ENCODE measurements around the gene AMPH.
A peak's percentile ranks its signal among the peaks of the same experiment; 100 is the strongest.

Gene AMPH

DNA sequence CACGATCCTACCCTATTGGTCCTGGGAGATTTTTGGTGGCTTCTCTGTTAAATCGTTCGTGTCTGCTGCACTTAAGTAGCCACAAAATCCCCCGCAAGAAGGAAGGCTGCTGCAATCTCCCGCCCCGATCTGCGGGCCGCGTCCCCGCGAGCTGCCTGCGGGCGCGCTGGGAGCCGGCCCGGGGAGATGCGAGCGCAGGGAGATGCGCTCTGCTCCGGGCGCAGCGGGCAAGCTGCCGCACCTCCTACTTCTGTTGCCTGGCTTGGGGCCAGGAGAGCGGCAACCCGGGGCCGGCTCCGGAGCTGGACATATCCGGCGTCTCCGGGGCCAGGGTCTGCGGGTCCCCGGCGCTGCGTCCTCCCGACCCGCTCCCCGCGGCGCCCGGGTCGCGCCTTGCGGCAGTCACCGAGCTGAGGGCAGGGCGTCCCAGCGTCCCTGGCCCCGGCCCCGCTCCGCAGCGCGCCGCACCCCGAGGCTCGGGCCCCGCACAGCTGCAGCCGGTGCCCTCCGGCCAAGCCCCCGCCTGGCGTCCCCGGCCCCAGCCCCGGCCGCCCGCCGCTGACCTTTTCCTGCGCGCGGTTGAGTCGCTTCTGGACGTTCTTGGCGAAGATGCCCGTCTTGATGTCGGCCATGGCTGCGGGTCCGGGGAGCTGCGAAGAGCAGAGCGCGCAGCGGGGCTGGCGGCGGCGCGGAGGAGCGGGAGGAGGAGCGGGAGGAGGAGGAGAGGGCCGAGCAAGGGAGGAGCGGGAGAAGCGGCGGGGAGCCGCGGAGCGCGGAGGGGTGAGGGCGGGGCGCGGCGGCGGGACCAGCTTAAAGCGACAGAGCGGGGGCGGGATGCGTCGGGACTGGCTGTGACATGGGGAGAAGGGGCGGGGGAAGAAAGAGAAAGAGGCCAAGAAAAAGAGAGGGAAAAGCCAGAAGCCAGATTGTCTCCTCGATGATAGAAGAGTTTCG is at the start of gene AMPH:
Gene AMPH, minus strand, starts transcription at position 654 of the 954 bp plus-strand sequence. Its CDS starts 22 bp downstream, at position 632.
- DNase-seq: peak; percentile 55

DNA sequence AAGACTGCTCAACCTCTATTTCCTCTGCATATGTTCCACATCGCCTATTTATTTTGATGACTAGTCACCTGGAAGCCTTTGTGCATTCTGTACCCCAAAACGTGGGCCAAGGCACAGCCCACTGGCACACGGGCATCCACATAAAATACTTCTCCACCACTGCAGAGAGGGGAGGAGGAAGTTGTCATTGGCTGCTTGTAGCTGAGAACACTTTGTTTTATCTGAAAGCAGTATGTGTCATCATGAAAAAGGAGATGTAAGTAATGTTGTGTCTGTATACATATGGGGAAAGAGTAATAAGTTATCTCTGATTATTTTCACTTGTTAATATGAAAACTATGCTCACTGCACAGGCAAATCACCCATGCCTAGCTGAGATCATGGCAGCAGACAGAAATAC is 48.2 kb upstream of the AMPH start:
- no peak for DNase-seq

DNA sequence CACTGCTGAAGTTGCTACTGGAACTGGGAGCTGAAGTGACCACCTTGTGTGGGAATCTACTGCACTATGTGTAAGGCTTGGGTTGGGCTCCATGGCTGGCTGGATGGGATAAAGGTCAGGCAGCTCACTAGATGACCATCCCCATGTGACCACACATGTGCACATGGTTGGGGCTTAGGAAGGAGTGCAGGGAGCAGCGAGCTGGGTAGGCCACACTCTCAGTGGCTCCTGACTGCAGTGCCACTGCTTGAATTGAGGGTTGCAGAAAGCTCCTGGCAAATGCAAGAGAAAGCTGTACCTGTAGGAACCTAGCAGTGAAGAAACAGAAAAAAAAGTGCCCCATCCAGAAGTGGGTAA is 47.5 kb upstream of the AMPH start:
- DNase-seq: no peak

DNA sequence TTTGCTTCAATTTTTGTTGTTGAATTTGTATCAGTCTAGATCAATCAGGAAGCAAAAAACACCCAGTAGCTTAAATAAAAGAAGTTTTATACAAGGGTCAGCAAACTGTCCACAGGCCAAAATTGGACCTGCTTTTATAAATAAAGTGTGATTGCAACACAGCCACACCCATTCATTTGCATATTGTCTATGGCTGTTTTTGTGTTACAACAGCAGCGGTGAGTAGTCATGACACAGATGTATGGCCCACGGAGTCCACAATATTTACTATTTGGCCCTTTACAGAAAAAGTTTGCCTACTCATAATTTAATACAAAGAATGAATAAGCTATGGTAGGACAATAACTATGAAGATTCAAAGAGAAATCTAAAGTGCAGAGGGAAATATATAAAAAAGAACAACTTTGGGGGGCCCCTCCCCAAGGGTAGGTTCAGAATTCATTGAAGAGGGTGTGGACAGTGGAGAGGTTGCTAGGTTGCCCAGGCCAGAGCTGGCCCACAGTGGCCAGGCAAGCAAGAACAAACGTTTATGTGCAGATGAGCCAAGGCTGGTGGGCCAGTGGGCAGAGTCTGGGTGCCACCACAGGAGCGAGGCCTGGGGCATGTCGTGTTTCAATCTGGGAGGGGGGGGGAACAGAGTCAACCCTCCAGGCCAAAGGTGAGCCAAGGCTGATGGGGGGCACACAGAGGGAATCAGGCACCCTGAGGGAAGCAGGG is 47.0 kb upstream of the AMPH start:
- no peak for DNase-seq

DNA sequence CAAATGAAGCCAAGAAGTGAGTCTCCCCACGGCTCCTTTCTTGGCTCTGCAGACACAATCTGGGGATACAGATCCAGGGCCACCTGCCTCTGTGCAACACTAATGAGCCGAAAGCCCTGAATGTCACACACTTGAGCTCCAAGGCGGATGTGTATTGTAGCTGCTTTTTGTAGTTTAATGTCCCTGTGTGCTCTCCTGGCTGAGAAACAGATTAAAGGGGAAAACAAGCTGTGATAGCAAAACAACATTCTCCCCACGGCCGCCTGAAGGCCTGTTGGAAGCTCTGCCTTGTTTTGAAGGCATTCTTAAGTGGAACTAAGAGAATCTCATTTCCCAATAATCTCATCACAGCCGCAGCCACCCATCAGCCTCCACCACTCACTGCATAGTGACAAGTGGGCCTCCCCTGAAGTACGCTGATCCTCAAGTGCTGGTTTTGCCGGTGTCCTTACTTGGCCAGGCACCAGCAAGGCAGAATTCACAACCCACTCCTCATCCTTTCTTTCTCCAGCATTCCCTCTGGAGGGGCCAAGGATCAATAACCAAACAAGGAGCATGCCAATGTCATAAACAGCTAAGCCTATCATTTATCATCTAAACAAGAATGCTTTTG is 44.4 kb upstream of the AMPH start:
- DNase-seq: peak; percentile 54

DNA sequence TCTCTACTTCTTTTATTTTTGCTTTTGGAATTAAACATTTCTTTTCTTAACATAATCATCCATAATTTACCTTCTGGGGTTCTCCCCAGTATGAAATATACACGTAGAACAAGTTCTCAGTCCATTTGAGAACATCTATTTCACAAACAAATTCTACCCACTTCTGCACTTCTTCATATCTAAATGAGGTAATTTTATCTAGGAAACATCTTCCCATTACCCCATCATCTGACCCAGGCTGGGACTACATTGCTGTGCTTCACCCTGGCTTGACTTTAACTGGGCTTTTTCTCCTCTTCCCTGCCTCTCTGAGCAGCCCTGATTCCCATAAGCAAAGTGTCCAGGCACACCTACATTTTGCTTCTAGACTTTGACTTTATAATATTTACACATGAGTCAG is 43.3 kb upstream of the AMPH start:
- no peak for DNase-seq

DNA sequence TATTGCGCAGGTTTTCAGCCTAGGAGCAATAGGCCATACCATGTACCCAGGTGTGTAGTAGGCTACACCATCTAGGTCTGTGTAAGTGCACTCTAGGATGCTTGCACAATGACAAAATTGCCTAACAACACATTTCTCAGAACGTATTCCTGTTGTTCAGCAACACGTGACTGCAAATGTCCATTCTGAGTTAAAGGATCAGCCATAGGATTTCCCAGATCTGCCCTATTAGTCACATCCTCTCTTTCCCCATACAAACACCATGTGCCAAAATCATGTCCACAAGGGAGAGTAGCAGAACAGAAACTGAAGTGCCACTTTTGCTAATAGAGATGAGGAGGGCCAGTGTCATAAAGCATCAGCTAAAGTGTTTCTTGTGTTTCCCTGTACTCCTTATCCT is 42.6 kb upstream of the AMPH start:
- DNase-seq: no peak

DNA sequence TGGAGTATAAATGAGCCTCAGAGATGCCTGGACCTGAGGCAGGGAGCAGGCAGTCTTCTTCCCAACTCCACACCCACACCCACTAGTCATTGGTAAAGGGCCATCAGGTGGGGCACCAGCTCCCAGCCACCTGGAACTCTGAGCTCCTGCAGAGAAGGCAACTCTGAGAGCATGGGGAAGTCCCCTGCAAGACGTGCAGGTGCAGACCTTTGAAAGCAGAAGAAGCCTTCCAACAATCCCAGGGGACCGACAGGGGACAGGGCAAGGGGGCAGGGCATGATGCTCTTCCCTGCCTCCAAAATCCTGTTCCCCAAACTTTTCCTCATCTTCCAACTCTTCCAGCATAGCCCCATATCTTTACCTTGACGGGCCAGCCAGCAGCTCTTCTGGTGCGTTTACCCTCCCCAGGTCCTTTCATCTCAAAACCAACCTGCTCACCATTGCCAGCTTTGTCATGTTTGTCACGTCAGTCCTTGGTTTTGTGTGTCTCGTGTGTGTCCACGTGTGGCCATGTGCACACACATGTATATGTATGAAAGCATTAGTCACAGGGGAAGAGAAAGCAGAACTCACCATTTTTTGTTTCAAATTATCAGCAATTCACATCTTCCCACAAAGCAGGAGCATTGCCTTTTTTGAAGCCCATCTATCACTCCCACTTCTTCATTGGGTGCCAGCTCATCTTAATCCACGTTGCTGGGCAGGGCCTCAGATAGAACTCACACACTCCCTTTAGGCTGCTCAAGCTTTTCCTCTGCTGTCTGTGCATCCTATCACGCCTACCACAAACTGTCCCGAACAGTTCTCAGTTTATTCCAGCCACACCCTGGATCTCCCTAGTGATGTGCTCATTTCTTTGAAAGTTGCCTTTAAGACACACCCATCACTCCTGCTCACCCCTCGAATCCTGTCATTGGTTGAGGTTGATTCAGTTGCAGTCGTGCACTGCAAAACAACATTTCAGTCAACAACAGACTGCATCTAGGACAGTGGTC is 41.0 kb upstream of the AMPH start:
- DNase-seq: no peak

DNA sequence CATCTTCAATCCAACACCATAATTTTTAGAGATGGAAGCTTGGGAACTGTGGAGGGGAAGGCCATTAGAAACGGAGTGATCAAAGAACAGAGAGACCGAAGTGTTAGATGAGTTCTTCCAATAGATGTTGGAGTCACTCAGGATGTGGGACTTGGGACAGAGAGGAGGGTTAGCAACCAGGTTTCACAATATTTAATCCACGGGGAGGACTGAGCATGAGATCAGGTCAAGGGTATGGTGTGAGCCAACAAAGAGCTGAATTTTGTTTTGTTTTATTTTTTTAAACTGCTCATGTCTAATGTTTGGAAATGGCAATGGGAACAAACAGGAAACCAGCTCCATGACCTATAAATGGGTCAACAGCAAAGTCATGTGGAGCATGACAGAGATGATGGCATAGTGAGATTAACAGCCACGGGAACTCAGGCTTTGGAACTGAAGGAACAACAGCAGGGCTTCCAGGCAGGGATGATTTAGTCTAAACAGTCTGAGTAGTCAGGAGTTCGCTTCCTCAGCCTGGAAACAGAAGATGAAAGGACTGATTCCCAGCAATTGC is 38.9 kb upstream of the AMPH start:
- DNase-seq: no peak

DNA sequence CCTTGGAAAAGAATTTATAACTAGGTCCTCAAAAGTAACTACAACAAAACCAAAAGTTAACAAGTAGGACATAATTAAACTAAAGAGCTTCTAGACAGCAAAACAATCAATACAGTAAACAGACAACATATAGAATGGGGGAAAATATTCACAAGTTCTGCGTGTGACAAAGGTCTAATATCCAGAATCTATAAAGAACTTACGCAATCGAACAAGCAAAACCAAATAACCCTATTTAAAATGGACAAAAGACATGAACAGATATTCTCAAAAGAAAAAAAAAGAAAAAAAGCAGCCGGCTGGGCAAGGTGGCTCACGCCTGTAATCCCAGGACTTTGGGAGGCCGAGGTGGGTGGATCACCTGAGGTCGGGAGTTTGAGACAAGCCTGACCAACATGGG is 33.8 kb upstream of the AMPH start:
- DNase-seq: no peak

DNA sequence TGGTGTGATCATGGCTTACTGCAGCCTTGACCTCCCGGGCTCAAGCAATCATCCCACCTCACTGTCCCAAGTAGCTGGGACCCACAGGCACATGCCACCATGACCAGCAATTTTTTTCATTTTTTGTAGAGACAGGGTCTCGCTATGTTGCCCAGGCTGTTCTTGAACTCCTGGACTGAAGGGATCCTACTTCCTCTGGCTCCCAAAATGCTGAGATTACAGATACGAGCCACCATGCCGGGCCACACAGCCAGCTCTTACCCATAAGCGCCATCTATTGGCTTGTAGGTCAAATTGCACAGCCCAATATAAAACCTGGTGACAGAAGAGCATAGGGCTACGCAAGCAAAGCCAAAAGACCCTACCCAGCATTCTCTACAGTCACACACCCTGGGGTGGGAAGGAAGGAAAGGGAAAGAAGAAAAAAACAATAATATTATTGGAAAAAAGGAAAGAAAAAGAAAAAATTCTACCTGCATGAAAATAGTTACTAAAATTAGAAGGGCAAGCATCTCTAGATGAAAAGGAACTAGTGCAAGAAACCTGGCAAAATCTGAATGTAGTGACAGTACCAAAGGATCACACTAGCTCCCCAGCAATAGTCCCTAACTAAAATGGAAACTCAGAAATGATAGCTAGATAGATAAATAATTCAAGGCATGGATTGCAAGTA is 29.4 kb upstream of the AMPH start:
- DNase-seq: no peak

DNA sequence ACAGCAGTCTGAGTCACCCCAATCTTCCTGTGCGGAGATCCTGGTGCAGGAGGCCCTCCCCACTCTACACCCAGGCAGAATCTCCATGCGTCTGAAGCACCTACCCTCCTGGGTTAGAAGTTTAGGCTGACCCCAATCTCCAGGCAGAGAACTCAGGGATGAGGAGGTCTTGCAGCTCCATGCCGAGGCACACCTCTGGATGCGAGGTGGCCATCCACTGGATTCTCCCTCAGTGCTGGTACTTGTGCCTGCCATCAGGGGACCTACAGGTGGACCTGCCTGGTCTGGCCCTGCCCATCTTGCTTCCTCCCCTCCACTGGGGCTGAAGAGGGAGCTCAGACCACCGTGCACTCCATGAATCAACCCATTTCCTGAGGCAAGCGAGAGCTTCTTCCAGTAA is 28.8 kb upstream of the AMPH start:
- no peak for DNase-seq

DNA sequence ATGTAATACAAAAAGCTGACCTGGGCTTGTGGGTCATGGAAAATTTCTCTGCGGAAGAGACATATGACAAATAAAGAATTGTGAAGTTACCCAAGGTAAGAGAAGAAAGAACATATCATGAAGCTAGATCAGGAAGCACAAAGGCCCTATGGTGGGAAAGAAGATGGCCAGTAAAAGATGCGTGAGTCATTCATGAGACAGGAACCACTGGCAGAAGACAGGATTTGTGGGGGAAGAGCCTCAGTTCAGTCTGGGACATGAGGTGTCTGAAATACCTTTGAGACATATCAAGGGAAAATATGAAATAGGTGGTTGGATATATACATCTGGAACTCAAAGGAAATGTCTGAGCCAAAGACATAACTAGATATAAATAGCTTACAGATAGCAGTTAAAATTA is 27.7 kb upstream of the AMPH start:
- no peak for DNase-seq

DNA sequence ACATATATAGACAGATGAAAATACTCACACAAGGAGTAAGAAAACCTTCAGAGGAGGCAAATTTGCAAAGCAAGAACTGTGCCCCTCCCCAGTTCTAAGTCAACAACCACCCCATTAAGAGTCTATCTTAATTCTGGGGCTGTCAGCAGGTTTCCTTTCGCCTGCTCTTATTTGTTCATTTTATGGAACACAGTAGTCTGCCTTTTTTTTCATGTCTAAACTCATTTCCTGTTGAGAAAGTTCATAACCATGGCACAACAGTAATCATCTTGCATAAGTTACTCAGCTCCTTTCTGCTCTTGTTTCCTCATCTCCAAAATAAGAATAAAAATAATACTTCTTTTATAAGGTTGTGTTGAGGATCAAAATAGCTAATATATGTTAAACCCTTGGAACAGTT is 25.8 kb upstream of the AMPH start:
- no peak for DNase-seq

DNA sequence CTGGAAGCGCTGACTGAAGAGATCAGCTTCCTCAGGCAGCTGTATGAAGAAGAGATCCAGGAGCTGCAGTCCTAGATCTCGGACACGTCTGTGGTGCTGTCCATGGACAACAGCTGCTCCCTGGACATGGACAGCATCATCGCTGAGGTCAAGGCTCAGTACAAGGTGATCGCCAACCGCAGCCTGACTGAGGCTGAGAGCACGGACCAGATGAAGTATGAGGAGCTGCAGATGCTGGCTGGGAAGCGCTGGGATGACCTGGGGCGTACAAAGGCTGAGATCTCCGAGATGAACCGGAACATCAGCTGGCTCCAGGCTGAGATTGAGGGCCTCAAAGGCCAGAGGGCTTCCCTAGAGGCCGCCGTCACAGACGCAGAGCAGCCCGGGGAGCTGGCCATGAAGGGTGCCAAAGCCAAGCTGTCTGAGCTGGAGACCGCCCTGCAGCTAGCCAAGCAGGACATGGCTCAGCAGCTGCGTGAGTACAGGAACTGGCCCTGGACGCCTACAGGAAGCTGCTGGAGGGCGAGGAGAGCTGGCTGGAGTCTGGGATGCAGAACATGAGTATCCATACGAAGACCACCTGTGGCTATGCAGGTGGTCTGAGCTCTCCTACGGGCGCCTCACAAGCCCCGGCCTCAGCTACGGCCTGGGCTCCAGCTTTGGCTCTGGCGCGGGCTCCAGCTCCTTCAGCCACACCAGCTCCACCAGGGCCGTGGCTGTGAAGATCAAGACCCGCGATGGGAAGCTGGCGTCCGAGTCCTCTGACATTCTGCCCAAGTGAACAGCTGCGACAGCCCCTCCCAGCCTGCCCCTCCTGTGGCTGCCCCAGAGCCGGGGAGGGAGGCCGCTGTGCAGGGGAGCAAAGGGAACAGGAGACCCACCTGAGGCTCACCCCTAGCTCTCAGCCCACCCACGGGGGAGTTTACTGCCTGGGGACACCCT is 24.9 kb upstream of the AMPH start:
- no peak for DNase-seq

DNA sequence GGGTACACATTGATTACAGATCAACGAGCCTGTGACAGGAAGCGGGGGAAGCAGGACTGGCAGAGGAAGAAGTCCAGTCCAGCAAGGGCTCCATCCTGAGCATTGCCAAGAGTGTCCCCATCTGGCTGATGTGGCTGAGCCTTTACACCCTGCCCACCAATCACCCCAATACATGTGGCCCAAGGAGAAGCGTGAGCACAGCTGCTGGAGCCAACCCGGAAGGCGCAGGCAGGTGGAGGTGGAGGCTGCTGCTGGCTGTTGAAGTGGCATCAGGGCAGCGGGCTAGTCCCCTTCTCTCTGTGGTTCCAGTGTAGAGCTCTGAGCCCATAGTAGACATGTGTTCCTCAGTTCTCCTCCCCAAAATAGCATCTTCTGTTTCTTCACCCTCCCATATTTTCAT is 6.8 kb upstream of the AMPH start:
- DNase-seq: no peak

DNA sequence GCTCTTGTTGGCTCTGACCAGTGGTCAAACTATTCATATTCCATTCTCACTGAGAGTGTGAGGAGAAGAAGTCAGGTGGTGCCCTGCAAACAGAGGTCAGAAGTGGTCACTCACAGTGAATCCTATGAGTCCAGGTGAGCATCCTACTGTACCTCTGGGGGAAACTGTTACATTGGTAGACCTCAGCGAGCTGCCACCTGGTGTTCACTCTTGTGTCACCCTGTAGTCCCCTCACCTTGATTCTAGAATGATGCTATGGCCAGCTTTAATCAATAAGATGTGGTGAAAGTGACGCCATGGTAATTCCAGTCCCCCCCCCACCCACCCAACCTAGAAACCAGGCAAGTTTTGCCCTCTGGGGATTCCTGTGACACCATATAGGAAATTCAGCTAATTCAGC is 1.2 kb upstream of the AMPH start:
- no peak for DNase-seq

DNA sequence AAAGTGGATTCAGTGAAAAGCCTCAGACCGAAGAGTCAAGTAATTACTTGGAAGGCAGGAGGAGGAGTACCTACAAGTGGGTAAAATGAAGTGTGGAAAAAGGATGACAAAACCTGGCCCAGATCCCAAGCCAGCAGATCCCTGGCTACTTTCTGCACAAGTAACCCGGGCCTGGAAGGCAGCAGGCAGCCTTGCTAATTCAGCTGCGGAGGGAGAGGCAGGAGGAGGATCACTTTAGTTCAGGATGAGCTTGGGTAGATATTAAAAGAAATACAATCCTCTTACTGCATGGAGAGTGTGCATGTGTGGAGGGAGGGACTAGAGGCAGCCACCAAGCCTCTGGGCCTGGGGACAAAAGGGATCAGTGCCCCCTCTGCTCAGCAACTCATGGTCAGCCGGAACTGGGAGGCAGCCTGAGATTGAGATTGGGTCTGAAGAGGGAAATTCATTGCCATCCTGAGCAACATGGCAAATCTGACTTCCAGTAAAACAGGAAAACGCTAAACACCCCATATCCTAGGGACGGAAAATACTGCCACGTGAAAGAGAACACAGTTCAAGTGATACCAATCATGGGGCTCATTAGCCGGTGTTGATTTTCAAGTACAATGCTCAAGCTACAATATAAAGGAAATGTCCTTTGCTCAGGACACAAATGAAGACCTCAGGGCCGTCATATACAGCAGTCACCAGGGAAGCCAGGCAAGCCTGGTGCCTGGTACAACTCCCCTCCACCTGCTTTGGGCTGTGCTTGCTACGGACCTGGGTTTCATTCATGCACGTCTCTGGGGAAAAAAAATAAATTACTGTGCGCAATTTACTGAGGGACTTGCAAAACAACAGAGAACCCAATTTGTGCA is 1.3 kb downstream of the AMPH start:
- peak; percentile 25 for DNase-seq

DNA sequence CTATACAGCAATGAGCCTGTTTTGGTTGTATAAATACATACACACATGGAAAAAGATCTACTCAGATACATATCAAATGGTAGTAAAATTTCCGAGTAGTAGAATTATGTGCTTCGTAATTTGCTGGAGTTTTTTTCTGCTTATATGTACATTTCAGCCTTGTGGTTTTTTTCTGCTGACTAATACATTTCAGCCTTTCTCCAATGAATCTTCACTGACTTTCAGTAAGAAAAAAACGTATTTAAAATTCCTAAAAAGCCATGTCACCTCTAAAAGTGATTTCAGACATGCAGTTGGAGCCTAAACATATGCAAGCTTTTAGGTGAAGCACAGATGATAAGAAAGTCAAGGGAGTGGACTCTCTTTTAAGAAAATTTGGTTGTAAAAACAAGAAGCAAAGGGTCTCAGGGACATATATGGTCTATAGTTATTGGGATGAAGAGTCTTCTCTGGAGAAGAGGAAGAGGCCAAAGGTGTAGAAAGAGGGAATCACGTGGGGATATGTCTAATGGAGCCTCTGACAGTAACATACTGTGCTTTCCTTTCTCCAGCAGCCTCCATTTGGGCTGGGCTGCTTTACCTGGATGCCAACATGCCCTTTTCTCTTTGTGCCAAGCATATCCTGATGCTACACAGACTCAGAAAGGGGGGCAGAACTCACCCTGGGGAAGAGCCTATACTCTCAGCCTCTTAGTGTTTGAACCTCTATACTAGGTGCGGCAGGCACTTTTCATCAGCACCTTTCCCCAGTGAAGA is 2.4 kb downstream of the AMPH start:
- DNase-seq: no peak
